Measurements from ENCODE around the gene DDX41. TPM values are rescaled to one million over a fixed set of nuclear protein-coding genes. Genes with fewer than 3 reads are reported as not detected.

DDX41 gene
- polyA plus RNA-seq, 4 donors = 81.9 to 95.4 (median 87.6) TPM

DNA sequence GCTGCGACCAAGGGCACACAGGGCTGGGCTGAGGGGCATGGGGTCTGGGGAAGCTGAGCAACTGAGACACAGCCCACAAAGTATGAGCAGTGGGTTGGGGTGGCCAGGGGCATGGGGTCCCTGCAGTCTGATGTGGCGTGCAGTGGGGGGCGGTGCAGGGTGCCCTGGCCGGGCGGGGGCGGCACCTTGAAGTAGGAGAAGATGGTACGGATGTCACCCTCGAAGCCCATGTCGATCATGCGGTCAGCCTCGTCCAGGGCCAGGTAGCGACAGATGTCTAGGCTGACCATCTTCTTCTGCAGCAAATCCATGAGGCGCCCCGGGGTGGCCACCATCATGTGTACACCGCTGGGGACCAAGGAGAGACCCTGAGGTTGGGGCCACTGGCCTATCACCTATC is 3.3 kb downstream of the DDX41 start:
- H3K4me1 ChIP-seq (ENCODE audit: control insufficient read depth in 3 of 3, insufficient read depth in 2 of 3, low read depth in 1 of 3, low read length in 2 of 3) = peaks cover 5 to 9% (median 5%) of the 10 kb centered on the region in 3 donors
- DNase-seq = no peak
- H3K27ac ChIP-seq (ENCODE audit: low read depth in 1 of 3, low read length in 2 of 3) = no peak overlapping the region
- no peaks in the 10 kb centered on the region for H3K9me3 ChIP-seq (ENCODE audit: control insufficient read depth in 2 of 2, insufficient read depth in 1 of 2, low read depth in 1 of 2, low read length in 1 of 2)
- no peak overlapping the region for H3K4me3 ChIP-seq (ENCODE audit: low read depth in 1 of 3, low read length in 3 of 3)
- H3K36me3 ChIP-seq (ENCODE audit: control insufficient read depth in 3 of 3, insufficient read depth in 2 of 3, low read depth in 1 of 3, low read length in 3 of 3) = peaks cover 6 to 66% (median 18%) of the 10 kb centered on the region in 3 donors
- FAIRE-seq = no peak
- no peaks in the 10 kb centered on the region for H3K27me3 ChIP-seq (ENCODE audit: control insufficient read depth in 3 of 3, insufficient read depth in 3 of 3, low read length in 3 of 3)
- WGBS, 3 donors = 96% methylated on average over 14 to 15 of the region's 15 CpGs

DNA sequence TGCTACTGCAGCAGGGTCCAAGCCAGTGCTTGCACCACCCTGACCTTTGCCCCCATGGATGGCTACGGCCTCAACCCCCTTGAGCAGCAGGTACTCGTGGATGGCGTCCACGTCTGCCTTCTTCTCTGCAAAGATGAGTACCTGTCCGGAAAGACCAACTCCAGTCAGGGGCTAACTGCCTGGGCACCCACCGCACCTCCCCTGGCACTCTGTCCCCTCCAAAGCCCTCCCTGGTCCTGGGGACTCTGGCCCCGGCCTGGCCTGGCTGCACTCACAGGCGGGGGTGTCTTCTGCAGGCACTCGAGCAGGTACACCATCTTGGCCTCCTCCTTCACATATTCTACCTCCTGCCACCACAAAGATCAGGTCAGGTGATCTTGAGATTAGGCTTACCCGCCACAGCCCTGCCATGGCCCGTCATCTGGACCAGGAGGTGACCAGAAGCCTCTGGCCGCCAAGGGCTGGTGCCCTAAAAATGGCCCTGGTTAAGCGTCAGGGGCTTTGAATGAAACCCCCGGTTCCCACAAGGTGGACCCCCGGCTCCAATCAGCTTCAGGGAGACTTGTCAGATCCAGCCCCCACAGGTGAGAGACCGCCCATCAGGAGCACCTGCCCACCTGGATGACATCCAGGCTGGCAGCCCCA is 3.9 kb downstream of the DDX41 start:
- FAIRE-seq = no peak
- Histone ChIP-seq H3K27ac (ENCODE audit: low read depth in 1 of 3, low read length in 2 of 3) (no peak overlapping the region), H3K9me3 (ENCODE audit: control insufficient read depth in 2 of 2, insufficient read depth in 1 of 2, low read depth in 1 of 2, low read length in 1 of 2) (no peaks in the 10 kb centered on the region), H3K36me3 (ENCODE audit: control insufficient read depth in 3 of 3, insufficient read depth in 2 of 3, low read depth in 1 of 3, low read length in 3 of 3) (peaks cover 6 to 66% (median 18%) of the 10 kb centered on the region in 3 donors), H3K27me3 (ENCODE audit: control insufficient read depth in 3 of 3, insufficient read depth in 3 of 3, low read length in 3 of 3) (no peaks in the 10 kb centered on the region), H3K4me3 (ENCODE audit: low read depth in 1 of 3, low read length in 3 of 3) (no peak overlapping the region), H3K4me1 (ENCODE audit: control insufficient read depth in 3 of 3, insufficient read depth in 2 of 3, low read depth in 1 of 3, low read length in 2 of 3) (peaks cover 5 to 9% (median 5%) of the 10 kb centered on the region in 3 donors)
- WGBS, 3 donors = 88 to 96% (median 90%) methylated on average over 16 of the region's 16 CpGs
- no peak for DNase-seq

DNA sequence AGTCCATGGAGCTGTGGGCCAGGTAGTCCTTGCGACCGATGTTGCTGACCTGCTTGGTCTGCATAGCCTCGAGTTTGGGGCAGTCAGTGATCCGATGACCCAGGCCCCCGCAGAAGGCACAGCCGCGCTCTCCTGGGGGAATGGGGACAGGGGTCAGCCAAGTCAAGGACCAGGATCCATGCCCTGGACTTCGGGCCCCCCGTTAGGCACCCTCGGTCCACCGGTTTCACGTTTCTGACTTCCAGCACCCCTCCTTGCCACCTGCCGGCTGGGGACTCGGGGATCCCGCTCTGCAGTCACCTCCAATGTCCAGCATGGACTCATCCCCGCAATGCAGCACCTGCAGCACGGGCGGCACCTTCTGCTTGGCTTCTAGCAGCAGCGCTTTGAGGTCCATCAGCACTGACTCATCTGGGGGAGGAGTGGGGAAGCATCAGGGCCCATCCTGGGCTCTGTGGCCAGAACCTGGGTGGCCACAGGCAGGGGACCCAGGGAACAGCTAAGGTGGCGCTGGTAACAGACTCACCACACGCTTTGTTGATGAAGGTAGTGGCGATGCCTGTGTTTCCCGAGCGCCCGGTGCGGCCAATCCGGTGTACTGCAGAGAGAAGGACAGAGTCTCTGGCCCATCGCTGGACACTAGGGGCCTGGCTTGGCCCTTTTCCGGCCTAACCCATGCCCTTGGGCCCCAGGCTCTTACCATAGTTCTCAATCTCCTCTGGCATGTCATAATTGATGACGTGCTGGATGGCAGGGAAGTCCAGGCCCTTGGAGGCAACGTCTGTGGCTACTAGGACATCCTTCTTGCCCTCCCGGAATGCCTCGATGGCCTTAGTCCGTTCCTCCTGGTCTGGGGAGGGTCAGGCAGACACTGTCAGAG is 4.7 kb downstream of the DDX41 start:
- Histone ChIP-seq H3K4me3 (ENCODE audit: low read depth in 1 of 3, low read length in 3 of 3) (no peak overlapping the region), H3K27me3 (ENCODE audit: control insufficient read depth in 3 of 3, insufficient read depth in 3 of 3, low read length in 3 of 3) (no peaks in the 10 kb centered on the region), H3K9me3 (ENCODE audit: control insufficient read depth in 2 of 2, insufficient read depth in 1 of 2, low read depth in 1 of 2, low read length in 1 of 2) (no peaks in the 10 kb centered on the region), H3K27ac (ENCODE audit: low read depth in 1 of 3, low read length in 2 of 3) (no peak overlapping the region), H3K4me1 (ENCODE audit: control insufficient read depth in 3 of 3, insufficient read depth in 2 of 3, low read depth in 1 of 3, low read length in 2 of 3) (peaks cover 5 to 9% (median 5%) of the 10 kb centered on the region in 3 donors), H3K36me3 (ENCODE audit: control insufficient read depth in 3 of 3, insufficient read depth in 2 of 3, low read depth in 1 of 3, low read length in 3 of 3) (peaks cover 6 to 66% (median 18%) of the 10 kb centered on the region in 3 donors)
- DNase-seq (no peak), FAIRE-seq (no peak)
- 92 to 95% (median 92%) methylated on average over 34 of the region's 34 CpGs for WGBS, 3 donors

DNA sequence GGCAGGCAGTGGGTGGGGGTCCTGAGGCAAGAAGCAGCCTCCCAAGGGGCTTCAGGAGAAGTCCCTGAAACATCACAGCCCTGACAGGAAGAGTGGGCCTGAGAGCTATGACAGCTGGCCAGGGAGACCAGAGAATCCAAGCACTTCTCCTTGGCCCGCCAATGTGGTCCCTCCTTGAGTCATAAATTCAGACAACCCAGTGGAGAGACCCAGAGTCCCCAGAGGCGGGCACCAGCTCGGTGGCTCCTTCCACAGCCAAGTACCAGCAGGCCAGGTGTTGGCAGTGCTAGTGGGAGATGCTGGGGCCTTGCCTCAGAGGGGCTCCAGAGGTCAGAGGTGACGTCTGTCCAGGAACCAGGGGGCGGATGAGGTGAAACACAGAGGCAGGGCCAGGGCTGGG is 5.6 kb downstream of the DDX41 start:
- peaks cover 6 to 66% (median 18%) of the 10 kb centered on the region in 3 donors for H3K36me3 ChIP-seq (ENCODE audit: control insufficient read depth in 3 of 3, insufficient read depth in 2 of 3, low read depth in 1 of 3, low read length in 3 of 3)
- 85 to 94% (median 90%) methylated on average over 5 of the region's 5 CpGs for WGBS, 3 donors
- H3K4me3 ChIP-seq (ENCODE audit: low read depth in 1 of 3, low read length in 3 of 3) = no peak overlapping the region
- no peaks in the 10 kb centered on the region for H3K27me3 ChIP-seq (ENCODE audit: control insufficient read depth in 3 of 3, insufficient read depth in 3 of 3, low read length in 3 of 3)
- no peaks in the 10 kb centered on the region for H3K9me3 ChIP-seq (ENCODE audit: control insufficient read depth in 2 of 2, insufficient read depth in 1 of 2, low read depth in 1 of 2, low read length in 1 of 2)
- H3K4me1 ChIP-seq (ENCODE audit: control insufficient read depth in 3 of 3, insufficient read depth in 2 of 3, low read depth in 1 of 3, low read length in 2 of 3) = peaks cover 5 to 9% (median 5%) of the 10 kb centered on the region in 3 donors
- FAIRE-seq = no peak
- H3K27ac ChIP-seq (ENCODE audit: low read depth in 1 of 3, low read length in 2 of 3) = peak overlapping the region in 1 of 3 donors; percentile 28
- DNase-seq = no peak

DNA sequence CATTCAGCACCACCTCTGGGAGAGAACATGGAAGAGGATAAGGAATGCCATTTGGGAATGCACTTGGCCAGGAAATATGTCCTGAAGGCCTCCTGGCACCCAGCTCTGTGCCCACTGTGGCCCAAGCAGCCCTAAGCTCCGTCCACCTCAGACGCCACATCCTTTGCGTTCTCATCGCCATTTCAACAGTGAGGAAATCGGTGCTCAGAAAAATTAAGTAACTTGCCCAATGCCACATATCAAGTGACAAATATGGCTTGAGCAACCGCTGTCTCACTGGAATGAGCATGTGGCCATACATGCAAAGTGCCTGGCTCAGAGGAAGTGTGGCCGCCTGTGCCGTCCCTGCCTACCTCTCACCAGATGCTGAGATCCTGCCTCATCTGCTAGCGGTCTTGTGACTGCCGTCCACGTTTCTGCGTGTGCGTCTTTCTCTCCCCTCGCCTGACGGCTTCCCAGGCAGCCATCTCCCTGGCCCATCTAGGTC is 6.2 kb downstream of the DDX41 start:
- Histone ChIP-seq H3K4me3 (ENCODE audit: low read depth in 1 of 3, low read length in 3 of 3) (no peak overlapping the region), H3K36me3 (ENCODE audit: control insufficient read depth in 3 of 3, insufficient read depth in 2 of 3, low read depth in 1 of 3, low read length in 3 of 3) (peaks cover 6 to 62% (median 18%) of the 10 kb centered on the region in 3 donors), H3K4me1 (ENCODE audit: control insufficient read depth in 3 of 3, insufficient read depth in 2 of 3, low read depth in 1 of 3, low read length in 2 of 3) (peaks cover 0 to 3% (median 2%) of the 10 kb centered on the region in 3 donors), H3K27ac (ENCODE audit: low read depth in 1 of 3, low read length in 2 of 3) (peak overlapping the region in 1 of 3 donors; percentile 34), H3K27me3 (ENCODE audit: control insufficient read depth in 3 of 3, insufficient read depth in 3 of 3, low read length in 3 of 3) (no peaks in the 10 kb centered on the region), H3K9me3 (ENCODE audit: control insufficient read depth in 2 of 2, insufficient read depth in 1 of 2, low read depth in 1 of 2, low read length in 1 of 2) (no peaks in the 10 kb centered on the region)
- no peak for FAIRE-seq
- 81 to 92% (median 90%) methylated on average over 15 of the region's 15 CpGs for WGBS, 3 donors
- DNase-seq = no peak

DNA sequence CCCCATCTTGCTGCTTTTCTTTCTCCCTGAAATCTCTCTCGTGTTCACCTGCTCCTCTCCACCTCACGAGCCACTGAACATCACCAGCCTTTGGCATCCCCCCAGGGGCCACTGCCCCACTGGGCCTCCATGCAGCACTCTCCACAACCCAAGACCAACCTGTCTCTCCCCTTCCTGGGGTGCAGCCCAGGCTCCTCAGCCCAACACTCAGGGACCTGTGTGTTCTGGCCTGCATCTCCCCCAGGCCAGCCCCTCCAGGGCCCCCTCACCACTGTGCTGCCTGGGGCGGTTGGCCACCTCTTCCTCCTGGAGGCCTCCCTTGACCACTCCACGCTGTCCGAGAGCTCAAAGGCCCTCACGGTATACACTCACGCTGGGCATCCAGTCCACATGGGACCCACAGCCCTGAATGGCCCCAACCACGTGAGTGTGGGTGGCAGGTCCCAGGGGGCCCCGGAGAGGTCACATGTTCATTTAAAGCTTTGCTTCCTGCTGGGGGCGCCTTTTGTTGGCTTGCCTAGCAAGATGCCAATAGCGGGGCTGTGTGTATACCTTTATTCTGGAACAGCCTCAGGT is 6.7 kb downstream of the DDX41 start:
- H3K4me3 ChIP-seq (ENCODE audit: low read depth in 1 of 3, low read length in 3 of 3) = no peak overlapping the region
- no peaks in the 10 kb centered on the region for H3K9me3 ChIP-seq (ENCODE audit: control insufficient read depth in 2 of 2, insufficient read depth in 1 of 2, low read depth in 1 of 2, low read length in 1 of 2)
- peaks cover 6 to 57% (median 15%) of the 10 kb centered on the region in 3 donors for H3K36me3 ChIP-seq (ENCODE audit: control insufficient read depth in 3 of 3, insufficient read depth in 2 of 3, low read depth in 1 of 3, low read length in 3 of 3)
- no peaks in the 10 kb centered on the region for H3K27me3 ChIP-seq (ENCODE audit: control insufficient read depth in 3 of 3, insufficient read depth in 3 of 3, low read length in 3 of 3)
- H3K4me1 ChIP-seq (ENCODE audit: control insufficient read depth in 3 of 3, insufficient read depth in 2 of 3, low read depth in 1 of 3, low read length in 2 of 3) = no peaks in the 10 kb centered on the region
- FAIRE-seq (no peak), DNase-seq (no peak)
- H3K27ac ChIP-seq (ENCODE audit: low read depth in 1 of 3, low read length in 2 of 3) = peak overlapping the region in 1 of 3 donors; percentile 34
- 67 to 77% (median 74%) methylated on average over 11 of the region's 11 CpGs for WGBS, 3 donors

DNA sequence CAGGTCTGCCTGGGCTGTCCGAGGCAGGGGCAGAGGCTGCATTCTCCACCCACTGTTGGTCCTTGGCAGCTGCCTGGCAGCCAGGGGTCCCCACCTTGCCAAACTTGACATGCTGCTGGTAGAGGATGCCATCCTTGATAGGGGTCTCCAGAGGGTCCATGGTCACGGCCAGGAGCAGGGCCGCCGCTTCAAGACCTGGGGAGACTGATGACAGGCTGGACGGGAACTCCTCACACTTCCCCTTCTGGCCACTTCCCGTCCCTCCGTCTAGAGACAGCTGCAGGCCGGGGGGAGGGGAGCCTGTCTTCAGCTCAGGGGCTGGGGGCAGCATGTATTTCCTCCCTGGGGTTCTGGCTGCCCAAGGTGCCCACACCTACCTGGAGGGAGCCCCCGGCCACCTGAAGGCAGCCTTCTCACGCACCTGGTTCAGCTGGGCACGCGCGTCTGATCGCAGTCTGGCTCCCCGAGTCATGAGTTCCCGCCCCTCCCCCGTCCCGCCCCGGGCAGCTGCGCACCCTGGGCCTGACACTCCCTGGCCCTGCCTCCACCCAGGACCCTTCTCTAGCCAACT is 7.3 kb downstream of the DDX41 start, which contains the start of gene DOK3:
Gene DOK3 (minus strand): TSS at position 446 of the 571 bp plus-strand sequence. CDS start 286 bp downstream, at position 160.
- FAIRE-seq = no peak
- Histone ChIP-seq H3K4me3 (ENCODE audit: low read depth in 1 of 3, low read length in 3 of 3) (peak within 1 kb of the TSS in 1 of 3 donors; percentile 13), H3K27me3 (ENCODE audit: control insufficient read depth in 3 of 3, insufficient read depth in 3 of 3, low read length in 3 of 3) (no peaks in the 10 kb centered on the region), H3K27ac (ENCODE audit: low read depth in 1 of 3, low read length in 2 of 3) (peak within 1 kb of the TSS in 1 of 3 donors; percentile 74), H3K9me3 (ENCODE audit: control insufficient read depth in 2 of 2, insufficient read depth in 1 of 2, low read depth in 1 of 2, low read length in 1 of 2) (no peaks in the 10 kb centered on the region), H3K4me1 (ENCODE audit: control insufficient read depth in 3 of 3, insufficient read depth in 2 of 3, low read depth in 1 of 3, low read length in 2 of 3) (no peaks in the 10 kb centered on the region), H3K36me3 (ENCODE audit: control insufficient read depth in 3 of 3, insufficient read depth in 2 of 3, low read depth in 1 of 3, low read length in 3 of 3) (peaks cover 6 to 51% (median 14%) of the 10 kb centered on the region in 3 donors)
- WGBS, 3 donors = 22 to 37% (median 26%) methylated on average over 18 to 20 of the region's 20 CpGs
- peak in 1 of 2 donors; percentile 11 for DNase-seq

DNA sequence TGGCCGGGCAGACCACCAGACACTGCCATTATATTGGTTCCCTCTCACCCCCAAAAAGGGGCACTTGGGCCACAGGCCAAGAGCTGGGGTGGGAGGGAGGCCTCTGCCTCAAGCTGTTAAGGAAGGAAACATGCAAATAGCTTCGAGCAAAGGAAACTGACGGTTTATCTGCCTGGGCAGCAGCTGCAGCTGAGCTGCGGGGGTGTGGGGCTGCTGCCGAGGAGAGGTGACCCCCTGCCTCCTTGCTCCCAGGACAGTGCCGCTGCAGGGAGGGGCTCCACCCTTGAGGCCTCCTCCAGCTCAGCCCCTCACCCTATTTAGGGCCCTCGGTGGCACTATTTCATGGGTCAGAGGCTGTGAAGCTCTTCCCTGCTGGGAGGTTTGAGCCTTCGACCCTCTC is 7.9 kb downstream of the DDX41 start:
- Histone ChIP-seq H3K36me3 (ENCODE audit: control insufficient read depth in 3 of 3, insufficient read depth in 2 of 3, low read depth in 1 of 3, low read length in 3 of 3) (peaks cover 6 to 49% (median 14%) of the 10 kb centered on the region in 3 donors), H3K4me3 (ENCODE audit: low read depth in 1 of 3, low read length in 3 of 3) (no peak overlapping the region), H3K9me3 (ENCODE audit: control insufficient read depth in 2 of 2, insufficient read depth in 1 of 2, low read depth in 1 of 2, low read length in 1 of 2) (no peaks in the 10 kb centered on the region), H3K4me1 (ENCODE audit: control insufficient read depth in 3 of 3, insufficient read depth in 2 of 3, low read depth in 1 of 3, low read length in 2 of 3) (no peaks in the 10 kb centered on the region), H3K27ac (ENCODE audit: low read depth in 1 of 3, low read length in 2 of 3) (peak overlapping the region in 1 of 3 donors; percentile 74), H3K27me3 (ENCODE audit: control insufficient read depth in 3 of 3, insufficient read depth in 3 of 3, low read length in 3 of 3) (no peaks in the 10 kb centered on the region)
- DNase-seq (no peak), FAIRE-seq (no peak)
- 46 to 72% (median 57%) methylated on average over 7 to 8 of the region's 8 CpGs for WGBS, 3 donors
